IPS DF 6.9 (cell line): ENCODE data around the gene GRID1.

Source experiments
- DNase-seq: peaks from one replicate; pipeline ENCODE4 v3.0.0-alpha.2; 2013; ENCODE audit warnings: low read depth, low spot score
- H3K27ac ChIP-seq: one replicate; pipeline ENCODE4 v1.5.1; 2013; ENCODE audit warnings: low read length, control low read depth
- H3K27me3 ChIP-seq: 2 replicates; pipeline ENCODE4 v1.6.1; 2013; ENCODE audit warnings: mild to moderate bottlenecking, low read length; ENCODE audit not compliant: control insufficient read depth, insufficient read depth
- H3K36me3 ChIP-seq: 2 replicates; pipeline ENCODE4 v1.6.1; 2013; ENCODE audit warnings: low read length; ENCODE audit not compliant: control insufficient read depth, insufficient read depth
- H3K4me1 ChIP-seq: 2 replicates; pipeline ENCODE4 v1.6.1; 2013; ENCODE audit warnings: low read length; ENCODE audit not compliant: control insufficient read depth, insufficient read depth
- H3K4me3 ChIP-seq: 2 replicates; pipeline ENCODE4 v1.5.1; 2013; ENCODE audit warnings: mild to moderate bottlenecking, low read length
- H3K9me3 ChIP-seq: 2 replicates; pipeline ENCODE4 v1.6.1; 2013; ENCODE audit warnings: low read length, inconsistent platforms; ENCODE audit not compliant: control insufficient read depth, insufficient read depth
- WGBS: extraction: QIAGEN DNeasy Blood & Tissue Kit; methylation state at CpG from one replicate; pipeline ENCODE4 v1.1.7; 2013; ENCODE audit warnings: mixed read lengths, missing lambda C conversion rate; ENCODE audit not compliant: insufficient read length, insufficient coverage; 5-methylcytosine and 5-hydroxymethylcytosine counted together

Gene GRID1

DNA sequence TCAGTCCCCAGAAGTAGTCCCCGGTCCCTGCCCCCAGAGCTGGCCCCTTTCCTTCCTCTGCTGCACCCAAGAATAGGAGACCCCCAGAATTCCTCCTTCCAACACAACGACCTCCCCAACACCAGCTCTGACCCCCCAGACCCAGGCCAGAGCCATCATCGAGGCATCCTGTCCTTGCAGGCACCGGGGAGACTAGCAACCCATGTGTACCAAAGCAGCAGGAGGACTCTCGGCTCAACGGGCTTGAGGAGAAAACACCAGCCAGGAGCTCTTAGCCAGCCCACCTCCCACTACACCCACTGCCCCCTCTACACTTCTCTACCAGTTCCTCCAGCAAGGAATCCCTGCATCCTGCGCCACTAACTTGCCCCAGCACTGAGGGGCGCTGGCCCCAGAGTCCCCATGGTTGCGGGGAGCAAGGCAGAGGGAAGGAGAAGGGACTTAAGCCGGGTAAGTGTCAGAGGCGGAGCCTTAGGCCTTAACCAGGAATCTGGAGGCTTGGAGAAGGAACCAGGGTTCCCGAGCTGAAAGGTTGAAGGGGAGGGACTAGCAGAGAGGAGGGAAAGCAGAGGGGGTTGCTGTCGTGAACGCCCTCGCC lies 3.9 kb downstream of the GRID1 start:
- DNase-seq, result no peak
- Histone ChIP-seq H3K27ac (no peak overlapping the region), H3K27me3 (peaks cover 50% of the 10 kb centered on the region), H3K4me1 (peaks cover 10% of the 10 kb centered on the region), H3K4me3 (peak overlapping the region; percentile 43; the same call in 1 of the 2 replicates), H3K9me3 (no peaks in the 10 kb centered on the region), H3K36me3 (no peaks in the 10 kb centered on the region)
- WGBS, result no CpG with 5 or more reads among the region's 15 CpGs

DNA sequence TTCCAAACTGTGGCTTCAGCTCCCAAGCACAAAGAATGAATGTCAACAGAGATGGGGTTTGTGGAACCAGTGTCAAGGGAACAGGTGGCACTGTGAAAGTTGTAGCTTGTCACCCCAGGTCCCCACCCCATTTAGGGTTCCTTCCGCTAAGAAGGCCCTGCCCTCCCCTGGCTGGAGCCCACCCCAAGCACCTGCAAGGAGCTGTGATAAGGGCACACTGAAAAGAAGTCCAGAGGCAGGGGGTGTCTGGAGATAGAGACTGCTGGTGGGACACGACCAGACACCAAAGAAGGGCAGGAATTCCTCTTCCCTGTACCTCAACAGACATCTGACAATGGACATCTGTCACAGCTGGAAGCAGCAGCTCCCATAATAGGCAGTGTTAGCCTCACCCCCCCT lies 4.5 kb downstream of the GRID1 start:
- DNase-seq, result no peak
- Histone ChIP-seq H3K27me3 (peaks cover 45% of the 10 kb centered on the region), H3K27ac (no peak overlapping the region), H3K9me3 (no peaks in the 10 kb centered on the region), H3K4me3 (no peak overlapping the region), H3K36me3 (no peaks in the 10 kb centered on the region), H3K4me1 (peaks cover 10% of the 10 kb centered on the region)
- no CpG with 5 or more reads among the region's 2 CpGs for WGBS

DNA sequence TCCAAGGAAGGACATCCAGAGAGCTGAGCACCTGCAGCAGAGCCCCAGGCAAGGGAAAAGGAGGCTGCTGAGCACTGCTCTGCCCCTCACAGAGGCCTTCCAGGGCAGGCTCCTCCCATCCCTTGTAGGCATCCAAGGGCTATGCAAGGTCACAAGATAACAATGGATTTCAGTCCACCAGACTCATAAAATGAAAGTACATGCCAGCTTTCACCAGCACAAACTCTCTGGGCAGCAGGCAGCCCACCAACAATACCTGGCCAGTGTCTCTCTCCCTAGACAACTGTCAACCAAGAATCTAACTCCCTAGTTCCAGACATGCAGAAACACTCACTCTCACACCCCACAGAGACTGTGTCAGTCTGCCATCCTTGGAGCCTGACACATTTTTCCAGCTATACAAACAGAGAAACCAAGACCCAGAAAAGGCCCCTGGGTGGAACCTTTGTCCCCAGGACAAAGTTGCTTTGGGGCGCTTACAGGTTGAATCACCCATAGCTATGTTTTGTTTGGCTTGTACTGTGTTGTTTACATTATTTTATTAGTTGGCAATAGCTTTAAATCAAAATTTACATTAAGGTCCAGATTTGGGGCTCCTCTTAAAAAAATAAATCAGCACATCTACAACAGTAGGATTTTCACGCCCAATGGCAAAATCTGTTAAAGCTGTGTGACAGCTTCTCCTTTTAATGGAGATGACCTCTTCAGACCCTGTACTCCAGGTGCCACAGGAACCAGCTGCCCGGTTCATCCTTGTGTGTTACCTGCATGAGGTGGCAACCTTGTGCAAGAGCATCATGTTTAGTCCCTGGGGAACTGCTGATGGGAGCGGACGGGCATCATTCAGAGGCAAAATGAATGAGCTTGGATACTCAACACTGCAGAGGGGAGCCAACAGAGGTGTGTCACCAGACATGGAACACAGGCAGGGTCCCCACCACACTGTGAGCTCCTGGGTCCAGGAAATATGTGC lies 5.2 kb downstream of the GRID1 start:
- Histone ChIP-seq H3K36me3 (no peaks in the 10 kb centered on the region), H3K4me3 (no peak overlapping the region), H3K4me1 (peaks cover 10% of the 10 kb centered on the region), H3K27ac (no peak overlapping the region), H3K9me3 (no peaks in the 10 kb centered on the region), H3K27me3 (peaks cover 44% of the 10 kb centered on the region)
- DNase-seq, result no peak
- WGBS, result no CpG with 5 or more reads among the region's 5 CpGs

DNA sequence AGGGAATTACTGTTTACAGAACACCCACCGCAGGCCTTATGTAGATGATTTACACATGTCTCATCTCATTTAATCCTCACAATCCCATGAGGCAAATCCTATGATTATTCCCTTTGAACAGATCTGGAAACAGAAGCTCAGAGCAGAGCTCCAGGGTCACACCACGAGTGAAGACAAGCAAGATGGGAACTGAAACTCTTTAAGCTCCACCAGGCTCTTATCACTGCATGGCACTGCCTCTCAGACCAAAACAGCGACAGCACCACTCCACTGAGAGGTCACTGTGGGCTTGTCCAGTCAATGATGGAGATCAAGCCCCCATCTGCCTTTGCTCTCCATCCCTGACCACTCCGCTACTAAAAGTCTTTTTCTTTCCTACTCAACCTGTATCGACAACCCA lies 5.9 kb downstream of the GRID1 start:
- WGBS, result no CpG with 5 or more reads among the region's 5 CpGs
- H3K9me3 ChIP-seq, result no peaks in the 10 kb centered on the region
- peaks cover 9% of the 10 kb centered on the region for H3K4me1 ChIP-seq
- peaks cover 39% of the 10 kb centered on the region for H3K27me3 ChIP-seq
- DNase-seq, result no peak
- H3K27ac ChIP-seq, result no peak overlapping the region
- H3K4me3 ChIP-seq, result no peak overlapping the region
- H3K36me3 ChIP-seq, result no peaks in the 10 kb centered on the region

DNA sequence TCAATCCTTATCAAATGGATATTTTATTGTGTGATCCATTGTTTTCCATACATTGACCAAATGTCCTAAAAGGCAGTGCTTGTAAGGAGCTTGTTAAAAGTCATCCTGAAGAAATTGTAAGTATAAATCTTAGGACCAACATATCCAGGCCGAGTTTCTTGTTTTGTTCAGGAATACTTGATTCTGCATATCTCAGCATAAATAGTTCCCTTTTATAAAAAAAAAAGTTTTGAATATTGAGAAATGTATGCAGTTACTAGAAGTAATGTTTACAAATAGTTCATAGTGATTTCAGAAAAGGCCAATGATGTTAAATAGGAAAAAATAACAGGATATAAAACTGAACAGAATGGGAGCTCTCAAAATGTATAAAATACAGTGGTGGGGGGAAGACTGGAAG lies 6.6 kb downstream of the GRID1 start:
- Histone ChIP-seq H3K4me3 (no peak overlapping the region), H3K27ac (no peak overlapping the region), H3K9me3 (no peaks in the 10 kb centered on the region), H3K4me1 (peaks cover 7% of the 10 kb centered on the region), H3K36me3 (no peaks in the 10 kb centered on the region), H3K27me3 (peaks cover 32% of the 10 kb centered on the region)
- no CpG with 5 or more reads among the region's 1 CpG for WGBS
- no peak for DNase-seq

DNA sequence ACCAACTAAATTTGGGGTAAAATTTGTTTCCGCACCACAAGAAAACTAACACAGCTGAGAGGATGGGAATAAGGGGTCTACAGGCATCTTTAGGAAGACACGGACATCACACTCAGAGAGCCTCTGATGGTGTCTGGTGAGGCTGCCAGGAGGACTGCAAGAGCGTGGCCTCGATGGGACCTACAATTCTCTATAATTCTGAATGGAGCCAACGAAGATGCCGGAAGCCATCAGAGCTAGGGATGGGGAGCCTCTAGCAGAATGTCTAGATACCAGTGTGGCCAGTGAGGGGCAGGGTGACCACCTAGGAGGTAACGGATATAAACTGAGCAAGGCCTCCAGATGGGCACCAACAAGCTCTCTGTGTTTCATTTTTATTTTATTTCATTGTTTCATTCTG lies 7.5 kb downstream of the GRID1 start:
- Histone ChIP-seq H3K4me3 (no peak overlapping the region), H3K4me1 (peaks cover 3% of the 10 kb centered on the region), H3K36me3 (no peaks in the 10 kb centered on the region), H3K9me3 (no peaks in the 10 kb centered on the region), H3K27ac (no peak overlapping the region), H3K27me3 (peaks cover 23% of the 10 kb centered on the region)
- WGBS, result no CpG with 5 or more reads among the region's 7 CpGs
- no peak for DNase-seq

DNA sequence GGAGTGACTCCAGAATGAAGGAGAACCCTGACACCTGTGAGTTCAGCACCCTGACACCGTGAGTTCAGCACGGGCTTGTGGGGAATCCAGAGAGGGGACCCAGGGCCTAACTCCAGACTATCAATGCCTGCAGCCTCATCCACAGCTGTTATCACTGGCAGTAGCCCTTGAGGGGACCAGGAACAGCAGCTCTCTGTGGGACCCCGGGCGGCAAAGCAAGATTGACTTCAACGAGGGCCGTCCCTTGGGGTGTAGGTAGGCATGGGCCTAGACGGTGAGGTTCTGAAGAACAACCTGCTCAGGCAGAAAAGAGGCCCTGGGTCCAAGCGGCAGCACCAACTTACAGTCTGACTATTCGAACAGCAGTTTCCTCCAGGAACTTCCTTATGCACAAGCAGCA lies 8.9 kb downstream of the GRID1 start:
- Histone ChIP-seq H3K4me3 (no peak overlapping the region), H3K36me3 (no peaks in the 10 kb centered on the region), H3K4me1 (no peaks in the 10 kb centered on the region), H3K27ac (no peak overlapping the region), H3K27me3 (peaks cover 11% of the 10 kb centered on the region; the same call in 1 of the 2 replicates), H3K9me3 (no peaks in the 10 kb centered on the region)
- DNase-seq, result no peak
- WGBS, result no CpG with 5 or more reads among the region's 9 CpGs

DNA sequence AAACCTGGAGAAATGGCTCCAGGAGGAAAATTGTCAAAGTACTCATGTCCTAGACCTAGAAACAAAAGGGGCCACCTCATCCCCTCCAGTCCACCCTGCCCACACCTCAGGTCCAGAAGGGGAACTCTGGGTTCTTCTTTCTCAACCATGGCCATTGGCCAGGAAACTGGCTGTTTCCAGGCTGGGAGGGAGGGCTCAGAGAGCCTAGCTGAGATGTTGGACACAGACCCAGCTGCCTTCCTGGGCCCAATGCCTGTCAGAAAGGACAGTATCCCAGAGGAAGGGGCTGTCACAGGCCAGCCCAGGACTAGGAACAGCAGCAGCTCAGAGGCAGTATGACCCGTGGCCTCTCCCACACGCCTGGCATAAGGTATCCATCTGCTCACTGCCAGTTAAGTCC lies 9.6 kb downstream of the GRID1 start:
- no peaks in the 10 kb centered on the region for H3K9me3 ChIP-seq

DNA sequence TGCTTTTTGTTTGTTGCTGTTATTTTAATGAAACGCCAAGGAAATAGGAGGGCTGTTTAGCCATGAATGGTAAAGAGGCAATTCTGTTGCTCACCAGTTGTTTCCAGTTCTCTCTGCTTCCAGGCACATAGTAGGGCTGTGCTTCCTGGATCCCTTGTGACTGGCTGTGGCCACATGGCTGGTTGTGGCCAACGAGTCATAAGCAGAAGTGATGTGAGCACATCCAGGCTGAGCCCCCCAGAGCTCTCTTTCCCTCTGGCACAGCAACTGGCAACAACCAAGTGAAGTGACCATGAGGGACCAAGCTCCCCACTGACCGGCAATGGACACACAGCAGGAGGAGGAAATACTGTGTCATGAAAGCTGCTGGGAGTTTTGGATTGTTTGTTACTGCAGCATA lies 10.3 kb downstream of the GRID1 start:
- no peaks in the 10 kb centered on the region for H3K4me1 ChIP-seq
- H3K27ac ChIP-seq, result no peak overlapping the region
- WGBS, result no CpG with 5 or more reads among the region's 3 CpGs
- H3K9me3 ChIP-seq, result no peaks in the 10 kb centered on the region
- no peak for DNase-seq
- no peaks in the 10 kb centered on the region for H3K27me3 ChIP-seq
- no peaks in the 10 kb centered on the region for H3K36me3 ChIP-seq
- no peak overlapping the region for H3K4me3 ChIP-seq

More for the DNA sequence above, 9.6 kb downstream of the GRID1 start:
- Histone ChIP-seq H3K27ac (no peak overlapping the region), H3K27me3 (peaks cover 5% of the 10 kb centered on the region; the same call in 1 of the 2 replicates), H3K4me1 (no peaks in the 10 kb centered on the region), H3K4me3 (no peak overlapping the region), H3K36me3 (no peaks in the 10 kb centered on the region)
- no peak for DNase-seq
- WGBS, result no CpG with 5 or more reads among the region's 2 CpGs

DNA sequence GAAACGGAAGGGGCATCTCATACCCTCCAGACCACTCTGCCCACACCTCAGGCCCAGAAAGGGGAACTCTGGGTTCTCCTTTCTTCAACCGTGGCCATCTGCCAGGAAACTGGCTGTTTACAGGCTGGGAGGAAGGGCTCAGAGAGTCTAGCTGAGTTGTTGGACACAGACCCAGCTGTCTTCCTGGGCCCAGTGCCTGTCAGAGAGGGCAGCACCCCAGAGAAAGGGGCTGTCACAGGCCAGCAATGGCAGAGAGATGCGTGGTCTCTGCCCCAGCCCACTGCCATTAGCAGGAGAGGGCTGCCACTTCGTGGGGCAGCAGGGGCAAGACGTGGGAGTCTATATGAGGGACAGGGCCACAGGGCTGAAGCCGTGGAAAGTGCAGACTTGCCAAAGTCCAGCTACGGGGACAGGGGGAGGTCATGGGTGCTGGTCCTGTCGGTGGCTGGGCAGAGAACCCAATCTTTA lies 11.0 kb downstream of the GRID1 start:
- no peak overlapping the region for H3K27ac ChIP-seq
- H3K9me3 ChIP-seq, result no peaks in the 10 kb centered on the region
- DNase-seq, result no peak
- H3K4me3 ChIP-seq, result no peak overlapping the region; the same call in 1 of the 2 replicates
- no peaks in the 10 kb centered on the region for H3K36me3 ChIP-seq
- H3K27me3 ChIP-seq, result no peaks in the 10 kb centered on the region
- H3K4me1 ChIP-seq, result no peaks in the 10 kb centered on the region
- WGBS, result no CpG with 5 or more reads among the region's 8 CpGs
